ENCODE measurements around the gene ANKRD39.

DNA sequence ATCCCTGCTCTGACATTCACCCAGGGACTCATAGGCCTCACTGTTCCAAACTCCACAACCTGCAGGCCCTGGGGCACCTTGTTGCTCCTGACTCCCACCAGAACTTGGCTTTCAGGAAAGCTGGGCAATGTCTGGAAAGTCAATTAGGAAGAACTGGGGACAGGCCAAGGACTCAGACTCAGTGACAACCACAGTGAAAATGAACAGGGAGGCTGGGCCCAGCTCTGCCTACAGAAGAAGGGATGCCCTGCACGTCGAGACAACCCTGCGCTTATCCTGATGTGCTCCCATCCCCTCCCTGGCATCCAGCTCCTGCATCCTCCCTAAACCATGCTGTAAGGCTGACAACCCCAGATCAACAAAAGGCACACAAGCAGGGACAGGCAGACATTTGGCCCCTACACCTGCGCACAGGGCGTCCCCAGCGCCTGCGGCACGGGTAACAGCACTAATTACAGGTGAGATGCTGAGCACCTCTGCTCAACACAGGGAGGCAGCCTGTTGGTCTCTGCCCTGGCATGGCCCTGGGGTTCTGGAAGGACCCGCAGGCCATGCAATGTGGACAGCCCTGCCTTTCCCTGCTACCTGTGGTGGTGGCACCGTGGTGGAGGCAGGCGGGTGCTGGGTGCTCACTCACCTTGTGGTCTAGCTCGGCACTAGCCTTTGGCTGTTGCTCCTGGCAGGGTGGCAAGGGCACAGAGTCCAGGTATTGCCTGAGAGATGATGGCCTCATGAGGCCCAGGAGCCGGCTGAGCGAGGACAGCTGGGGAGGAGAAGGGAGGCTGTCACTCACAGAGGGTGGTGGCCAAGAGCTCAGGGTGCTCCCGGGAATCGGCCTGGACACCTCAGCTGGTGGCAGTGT lies 35.7 kb upstream of the ANKRD39 start:
- TF ChIP-seq, protein P1, sequence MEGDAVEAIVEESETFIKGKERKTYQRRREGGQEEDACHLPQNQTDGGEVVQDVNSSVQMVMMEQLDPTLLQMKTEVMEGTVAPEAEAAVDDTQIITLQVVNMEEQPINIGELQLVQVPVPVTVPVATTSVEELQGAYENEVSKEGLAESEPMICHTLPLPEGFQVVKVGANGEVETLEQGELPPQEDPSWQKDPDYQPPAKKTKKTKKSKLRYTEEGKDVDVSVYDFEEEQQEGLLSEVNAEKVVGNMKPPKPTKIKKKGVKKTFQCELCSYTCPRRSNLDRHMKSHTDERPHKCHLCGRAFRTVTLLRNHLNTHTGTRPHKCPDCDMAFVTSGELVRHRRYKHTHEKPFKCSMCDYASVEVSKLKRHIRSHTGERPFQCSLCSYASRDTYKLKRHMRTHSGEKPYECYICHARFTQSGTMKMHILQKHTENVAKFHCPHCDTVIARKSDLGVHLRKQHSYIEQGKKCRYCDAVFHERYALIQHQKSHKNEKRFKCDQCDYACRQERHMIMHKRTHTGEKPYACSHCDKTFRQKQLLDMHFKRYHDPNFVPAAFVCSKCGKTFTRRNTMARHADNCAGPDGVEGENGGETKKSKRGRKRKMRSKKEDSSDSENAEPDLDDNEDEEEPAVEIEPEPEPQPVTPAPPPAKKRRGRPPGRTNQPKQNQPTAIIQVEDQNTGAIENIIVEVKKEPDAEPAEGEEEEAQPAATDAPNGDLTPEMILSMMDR (IDR thresholded peaks at IDR 0.05): no peak
- TF ChIP-seq POLR2A (IDR thresholded peaks at IDR 0.05): no peak

All from right lobe of liver (tissue), 4 donors.